ENCODE results near the gene GANC. TPM values are rescaled to one million over a fixed set of nuclear protein-coding genes. Genes with fewer than 3 reads are reported as not detected.

The GANC gene
- total and polyA plus RNA-seq, 7 donors: 9.0 to 34.1 (median 19.9) TPM

- no peak for TF ChIP-seq POLR2A (IDR thresholded peaks at IDR 0.05)
- no peak for TF ChIP-seq POLR2AphosphoS5 (IDR thresholded peaks at IDR 0.05)
- TF ChIP-seq CTCF (IDR thresholded peaks at IDR 0.05): no peak
- no peak for TF ChIP-seq EP300 (IDR thresholded peaks at IDR 0.05)
- intact Hi-C loops (cut with DNase I): no loop called here
- Histone ChIP-seq H3K36me3 (no peaks in the 10 kb centered on the region), H3K4me3 (no peak overlapping the region), H3K27ac (no peak overlapping the region), H3K27me3 (no peaks in the 10 kb centered on the region), H3K9me3 (no peaks in the 10 kb centered on the region), H3K4me1 (no peaks in the 10 kb centered on the region)
- no peak for DNase-seq
- WGBS, 2 donors: 57 to 64% methylated on average over 4 of the region's 4 CpGs
Observed at GRCh38 chr15:42384597-42384996, 111.6 kb downstream of the GANC start.

GRCh38 chr15:42385206-42385979, 112.4 kb downstream of the GANC start:
- intact Hi-C loops (cut with DNase I): no loop called here
- H3K36me3 ChIP-seq: no peaks in the 10 kb centered on the region
- WGBS, 2 donors: 15 to 39% methylated on average over 5 of the region's 5 CpGs
- no peak overlapping the region for H3K4me3 ChIP-seq
- no peak for TF ChIP-seq EP300 (IDR thresholded peaks at IDR 0.05)
- no peak for TF ChIP-seq POLR2AphosphoS5 (IDR thresholded peaks at IDR 0.05)
- TF ChIP-seq CTCF (IDR thresholded peaks at IDR 0.05): no peak
- TF ChIP-seq POLR2A (IDR thresholded peaks at IDR 0.05): no peak
- H3K4me1 ChIP-seq: no peaks in the 10 kb centered on the region
- no peaks in the 10 kb centered on the region for H3K27me3 ChIP-seq
- H3K27ac ChIP-seq: no peak overlapping the region
- H3K9me3 ChIP-seq: no peaks in the 10 kb centered on the region
- DNase-seq: no peak

GRCh38 chr15:42385980-42386700, 113.1 kb downstream of the GANC start:
- TF ChIP-seq POLR2A (IDR thresholded peaks at IDR 0.05): no peak
- no peak for TF ChIP-seq CTCF (IDR thresholded peaks at IDR 0.05)
- no peak for TF ChIP-seq POLR2AphosphoS5 (IDR thresholded peaks at IDR 0.05)
- no peak for TF ChIP-seq EP300 (IDR thresholded peaks at IDR 0.05)
- Histone ChIP-seq H3K36me3 (no peaks in the 10 kb centered on the region), H3K27ac (no peak overlapping the region), H3K27me3 (no peaks in the 10 kb centered on the region), H3K4me3 (no peak overlapping the region), H3K9me3 (no peaks in the 10 kb centered on the region), H3K4me1 (no peaks in the 10 kb centered on the region)
- intact Hi-C loops (cut with DNase I): no loop called here
- DNase-seq: no peak
- 80 to 90% methylated on average over 12 of the region's 12 CpGs for WGBS, 2 donors

GRCh38 chr15:42387603-42388002, 114.6 kb downstream of the GANC start:
- no peaks in the 10 kb centered on the region for H3K36me3 ChIP-seq
- 77 to 90% methylated on average over 8 of the region's 8 CpGs for WGBS, 2 donors

More at GRCh38 chr15:42387603-42388002, 114.6 kb downstream of the GANC start:
- intact Hi-C loops (cut with DNase I): no loop called here
- no peak for DNase-seq
- Histone ChIP-seq H3K27ac (no peak overlapping the region), H3K4me3 (no peak overlapping the region), H3K4me1 (no peaks in the 10 kb centered on the region), H3K9me3 (no peaks in the 10 kb centered on the region), H3K27me3 (no peaks in the 10 kb centered on the region)
- TF ChIP-seq POLR2AphosphoS5 (IDR thresholded peaks at IDR 0.05) (no peak), EP300 (IDR thresholded peaks at IDR 0.05) (no peak), CTCF (IDR thresholded peaks at IDR 0.05) (no peak), POLR2A (IDR thresholded peaks at IDR 0.05) (no peak)
